Chondrocyte (in vitro differentiated cells): Measurements from ENCODE around the gene NRGN. TPM values are rescaled to one million over a fixed set of nuclear protein-coding genes. Genes with fewer than 3 reads are reported as not detected.
A peak's percentile ranks its signal among the peaks of the same experiment; 100 is the strongest.

ENCODE experiments used
- DNase-seq: peaks from one replicate; pipeline ENCODE4 v3.0.0; 2021; ENCODE audit warnings: mixed read lengths, low spot score
- H3K27ac Mint-ChIP-seq: one replicate; pipeline ENCODE4 v1.8.0; 2021; ENCODE audit warnings: mild to moderate bottlenecking, moderate library complexity, mixed read lengths; ENCODE audit not compliant: unreplicated experiment
- H3K27me3 Mint-ChIP-seq: 2 replicates; pipeline ENCODE4 v1.8.0; 2021; ENCODE audit warnings: low read depth, mixed read lengths
- H3K36me3 Mint-ChIP-seq: 2 replicates; pipeline ENCODE4 v1.8.0; 2021; ENCODE audit warnings: low read depth, mixed read lengths
- H3K4me1 Mint-ChIP-seq: 2 replicates; pipeline ENCODE4 v1.8.0; 2021; ENCODE audit warnings: low read depth, mild to moderate bottlenecking, mixed read lengths
- H3K4me3 Mint-ChIP-seq: one replicate; pipeline ENCODE4 v1.8.0; 2021; ENCODE audit warnings: mild to moderate bottlenecking, moderate library complexity, mixed read lengths; ENCODE audit not compliant: unreplicated experiment
- H3K9me3 Mint-ChIP-seq: 2 replicates; pipeline ENCODE4 v1.8.0; 2021; ENCODE audit warnings: low read depth, mixed read lengths
- CTCF ChIP-seq: fragments of 200-600 bp; sonication (generic); IDR thresholded peaks from 2 replicates; pipeline ENCODE4 v1.5.0; 2021; ENCODE audit warnings: antibody characterized with exemption, mild to moderate bottlenecking, moderate library complexity
- long read RNA-seq: library from polyadenylated mRNA; stranded (forward); transcript quantifications from one replicate; pipeline ENCODE4 v2.0.0, GENCODE V29; 2021
- total RNA-seq: library from RNA; stranded (reverse); gene quantifications from 3 replicates; pipeline ENCODE4 v1.2.1, GENCODE V29; 2021

The NRGN gene
- total RNA-seq = 1.6 to 2.4 TPM (median 1.8 TPM) in 3 replicates
- long read RNA-seq, partial matches to known transcripts = 0 of 1 reads
- long read RNA-seq, other reads (novel, unspliced or antisense) = 1 of 1 reads

GRCh38 chr11:124739479-124740276, at the start of gene NRGN:
Gene NRGN (plus strand): TSS chr11:124739942. CDS start chr11:124740085, 143 bp downstream.
- Mint-ChIP-seq H3K4me1 (peaks cover 18% of the 10 kb centered on the region), H3K9me3 (no peaks in the 10 kb centered on the region)

GRCh38 chr11:124693142-124693541, 46.6 kb upstream of the NRGN start:
- no peaks in the 10 kb centered on the region for H3K36me3 Mint-ChIP-seq
- H3K9me3 Mint-ChIP-seq = peaks cover 7% of the 10 kb centered on the region
- H3K4me1 Mint-ChIP-seq = no peaks in the 10 kb centered on the region
- H3K27ac Mint-ChIP-seq = no peak overlapping the region
- H3K27me3 Mint-ChIP-seq = no peaks in the 10 kb centered on the region
- no peak overlapping the region for H3K4me3 Mint-ChIP-seq
- no peak for DNase-seq
- no peak for TF ChIP-seq CTCF

More at GRCh38 chr11:124739479-124740276, at the start of gene NRGN:
- no peak for TF ChIP-seq CTCF
- no peak for DNase-seq
- Mint-ChIP-seq H3K4me3 (peak within 1 kb of the TSS; percentile 68), H3K27me3 (peaks cover 40% of the 10 kb centered on the region), H3K36me3 (peaks cover 1% of the 10 kb centered on the region), H3K27ac (peak within 1 kb of the TSS; percentile 25)

DNA sequence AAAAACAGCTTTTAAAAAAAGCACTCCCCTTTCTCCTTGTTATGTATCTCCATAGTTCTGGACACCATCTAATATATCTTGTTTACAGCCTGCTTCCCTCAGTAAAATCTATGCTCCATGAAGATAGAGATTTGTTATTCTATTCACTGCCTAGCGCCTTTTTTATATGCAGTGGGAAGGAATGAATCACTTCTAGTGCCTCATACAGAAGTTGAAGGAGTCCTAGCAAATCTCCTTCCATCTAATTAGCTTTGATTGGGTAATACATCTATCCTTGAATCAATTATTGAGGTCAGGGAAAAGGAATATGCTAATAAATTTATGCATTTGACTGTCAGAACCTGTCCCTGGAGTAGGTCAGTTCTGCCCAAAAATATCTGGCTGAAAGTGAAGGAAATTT, 40.2 kb upstream of the NRGN start:
- no peak for TF ChIP-seq CTCF
- H3K9me3 Mint-ChIP-seq = peaks cover 3% of the 10 kb centered on the region
- no peak overlapping the region for H3K4me3 Mint-ChIP-seq
- peaks cover 20% of the 10 kb centered on the region for H3K27me3 Mint-ChIP-seq
- no peaks in the 10 kb centered on the region for H3K36me3 Mint-ChIP-seq
- H3K4me1 Mint-ChIP-seq = no peaks in the 10 kb centered on the region
- no peak overlapping the region for H3K27ac Mint-ChIP-seq
- no peak for DNase-seq

GRCh38 chr11:124700028-124700427, 39.7 kb upstream of the NRGN start:
- peaks cover 20% of the 10 kb centered on the region for H3K27me3 Mint-ChIP-seq
- no peak overlapping the region for H3K4me3 Mint-ChIP-seq
- H3K27ac Mint-ChIP-seq = no peak overlapping the region
- H3K4me1 Mint-ChIP-seq = no peaks in the 10 kb centered on the region
- no peak for TF ChIP-seq CTCF
- DNase-seq = no peak
- H3K9me3 Mint-ChIP-seq = peaks cover 3% of the 10 kb centered on the region
- no peaks in the 10 kb centered on the region for H3K36me3 Mint-ChIP-seq

GRCh38 chr11:124707829-124708228, 31.9 kb upstream of the NRGN start:
- Mint-ChIP-seq H3K27me3 (peaks cover 21% of the 10 kb centered on the region), H3K9me3 (peaks cover 7% of the 10 kb centered on the region), H3K4me1 (no peaks in the 10 kb centered on the region), H3K4me3 (no peak overlapping the region), H3K36me3 (peaks cover 3% of the 10 kb centered on the region), H3K27ac (no peak overlapping the region)
- no peak for DNase-seq
- no peak for TF ChIP-seq CTCF
